Suprapubic skin (tissue), 4 donors: ENCODE results near the gene SIL1. TPM values are rescaled to one million over a fixed set of nuclear protein-coding genes. Genes with fewer than 3 reads are reported as not detected.
A peak's percentile ranks its signal among the peaks of the same experiment; 100 is the strongest.

Experiments
- DNase-seq, 2 donors: peaks; one replicate each; pipeline ENCODE4 v3.0.0-alpha.2; 2019; ENCODE audit warnings: low spot score in 2 of 2
- H3K27ac ChIP-seq: fragments of 200-600 bp; sonication (generic); one replicate; pipeline ENCODE4 v1.5.1; 2019
- H3K27me3 ChIP-seq: fragments of 200-600 bp; sonication (generic); one replicate; pipeline ENCODE4 v1.5.1; 2019
- H3K36me3 ChIP-seq: fragments of 200-600 bp; sonication (generic); one replicate; pipeline ENCODE4 v1.5.1; 2019
- H3K4me1 ChIP-seq: fragments of 200-600 bp; sonication (generic); one replicate; pipeline ENCODE4 v1.5.1; 2019
- H3K4me3 ChIP-seq: fragments of 200-600 bp; sonication (generic); one replicate; pipeline ENCODE4 v1.5.1; 2019; ENCODE audit warnings: mild to moderate bottlenecking
- H3K9me3 ChIP-seq: fragments of 200-600 bp; sonication (generic); one replicate; pipeline ENCODE4 v1.5.1; 2019
- EP300 ChIP-seq: sonication (generic); formaldehyde crosslinking; IDR thresholded peaks from one replicate; pipeline ENCODE4 v1.6.1; 2017; ENCODE audit warnings: antibody characterized with exemption
- POLR2A ChIP-seq, 2 donors: fragments of 450-650 bp; IDR thresholded peaks; one replicate each; pipeline ENCODE4 v1.6.1; 2017; ENCODE audit warnings: antibody characterized with exemption in 2 of 2, mild to moderate bottlenecking in 2 of 2, moderate library complexity in 2 of 2
- POLR2AphosphoS5 ChIP-seq, 3 donors: sonication (generic); formaldehyde crosslinking; IDR thresholded peaks; one replicate each; pipeline ENCODE4 v1.6.1; 2017; ENCODE audit warnings: antibody characterized with exemption in 3 of 3
- WGBS: methylation state at CpG from one replicate; pipeline ENCODE4 v1.1.5; 2018; 5-methylcytosine and 5-hydroxymethylcytosine counted together
- total RNA-seq, 4 donors: library from RNA; depleted of rRNA; stranded (reverse); fragments of >200 nt; gene quantifications; one replicate each; pipeline ENCODE4 v1.1.0, GENCODE V29; 2016
- TF ChIP-seq, protein P1 (sequence below), 2 donors: fragments of 200-600 bp in 1 of 2; fragments of 450-650 bp in 1 of 2; sonication (generic) in 1 of 2; IDR thresholded peaks; one replicate each; pipeline ENCODE4 v1.5.1; 2016 to 2019; ENCODE audit warnings: antibody characterized with exemption in 2 of 2, mild to moderate bottlenecking in 1 of 2, moderate library complexity in 1 of 2

Gene SIL1
- total RNA-seq, 4 donors from 2014 or later = 38.5 to 54.6 (median 41.7) TPM

DNA sequence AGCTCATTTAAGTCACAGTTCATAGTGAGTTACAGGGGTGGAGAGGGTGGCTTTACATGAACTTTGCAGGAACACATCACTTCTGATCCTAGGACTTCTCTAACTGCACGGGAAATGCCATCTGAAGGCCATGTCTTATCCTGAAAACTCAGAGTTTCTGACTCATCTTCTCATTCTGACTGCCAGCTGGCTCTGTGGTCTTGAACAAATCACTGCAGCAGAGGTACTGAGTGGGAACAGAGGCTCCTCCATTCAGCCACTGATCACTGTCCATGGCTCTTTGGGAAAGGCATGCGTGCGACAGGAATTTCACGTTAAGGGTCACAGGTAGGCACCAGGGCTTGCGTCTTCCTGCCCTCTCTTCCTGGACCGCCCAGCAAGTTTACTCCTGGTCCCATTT, 208.4 kb downstream of the SIL1 start:
- TF ChIP-seq, protein P1, sequence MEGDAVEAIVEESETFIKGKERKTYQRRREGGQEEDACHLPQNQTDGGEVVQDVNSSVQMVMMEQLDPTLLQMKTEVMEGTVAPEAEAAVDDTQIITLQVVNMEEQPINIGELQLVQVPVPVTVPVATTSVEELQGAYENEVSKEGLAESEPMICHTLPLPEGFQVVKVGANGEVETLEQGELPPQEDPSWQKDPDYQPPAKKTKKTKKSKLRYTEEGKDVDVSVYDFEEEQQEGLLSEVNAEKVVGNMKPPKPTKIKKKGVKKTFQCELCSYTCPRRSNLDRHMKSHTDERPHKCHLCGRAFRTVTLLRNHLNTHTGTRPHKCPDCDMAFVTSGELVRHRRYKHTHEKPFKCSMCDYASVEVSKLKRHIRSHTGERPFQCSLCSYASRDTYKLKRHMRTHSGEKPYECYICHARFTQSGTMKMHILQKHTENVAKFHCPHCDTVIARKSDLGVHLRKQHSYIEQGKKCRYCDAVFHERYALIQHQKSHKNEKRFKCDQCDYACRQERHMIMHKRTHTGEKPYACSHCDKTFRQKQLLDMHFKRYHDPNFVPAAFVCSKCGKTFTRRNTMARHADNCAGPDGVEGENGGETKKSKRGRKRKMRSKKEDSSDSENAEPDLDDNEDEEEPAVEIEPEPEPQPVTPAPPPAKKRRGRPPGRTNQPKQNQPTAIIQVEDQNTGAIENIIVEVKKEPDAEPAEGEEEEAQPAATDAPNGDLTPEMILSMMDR (IDR thresholded peaks at IDR 0.05) = no peak
- TF ChIP-seq POLR2A (IDR thresholded peaks at IDR 0.05) (no peak), POLR2AphosphoS5 (IDR thresholded peaks at IDR 0.05) (no peak), EP300 (no peak)
- Histone ChIP-seq H3K27me3 (no peaks in the 10 kb centered on the region), H3K4me3 (no peak overlapping the region), H3K4me1 (peaks cover 8% of the 10 kb centered on the region), H3K9me3 (no peaks in the 10 kb centered on the region), H3K27ac (no peak overlapping the region), H3K36me3 (no peaks in the 10 kb centered on the region)
- no peak for DNase-seq
- WGBS = 93% methylated on average over 6 of the region's 6 CpGs

- WGBS = 92% methylated on average over 5 of the region's 5 CpGs
- peak in 1 of 2 donors; percentile 4 for DNase-seq
- Histone ChIP-seq H3K36me3 (no peaks in the 10 kb centered on the region), H3K27ac (no peak overlapping the region), H3K27me3 (no peaks in the 10 kb centered on the region), H3K4me1 (peaks cover 8% of the 10 kb centered on the region), H3K4me3 (no peak overlapping the region), H3K9me3 (no peaks in the 10 kb centered on the region)
- TF ChIP-seq, protein P1 (IDR thresholded peaks at IDR 0.05) = no peak
- TF ChIP-seq EP300 (no peak), POLR2AphosphoS5 (IDR thresholded peaks at IDR 0.05) (no peak), POLR2A (IDR thresholded peaks at IDR 0.05) (no peak)
Observed at GRCh38 chr5:138986186-138986800, 211.9 kb downstream of the SIL1 start.

GRCh38 chr5:138985683-138986082, 212.5 kb downstream of the SIL1 start:
- peaks cover 8% of the 10 kb centered on the region for H3K4me1 ChIP-seq
- H3K27ac ChIP-seq = no peak overlapping the region
- H3K27me3 ChIP-seq = no peaks in the 10 kb centered on the region
- no peak for DNase-seq
- no peaks in the 10 kb centered on the region for H3K9me3 ChIP-seq
- H3K36me3 ChIP-seq = no peaks in the 10 kb centered on the region
- 82% methylated on average over 6 of the region's 6 CpGs for WGBS
- H3K4me3 ChIP-seq = no peak overlapping the region
- no peak for TF ChIP-seq EP300
- no peak for TF ChIP-seq POLR2A (IDR thresholded peaks at IDR 0.05)
- no peak for TF ChIP-seq POLR2AphosphoS5 (IDR thresholded peaks at IDR 0.05)
- TF ChIP-seq, protein P1 (IDR thresholded peaks at IDR 0.05) = no peak

- Histone ChIP-seq H3K4me3 (no peak overlapping the region), H3K4me1 (peaks cover 8% of the 10 kb centered on the region), H3K27me3 (no peaks in the 10 kb centered on the region), H3K36me3 (no peaks in the 10 kb centered on the region), H3K27ac (no peak overlapping the region), H3K9me3 (no peaks in the 10 kb centered on the region)
- DNase-seq = no peak
- WGBS = 65% methylated on average over 4 of the region's 4 CpGs
- TF ChIP-seq POLR2AphosphoS5 (IDR thresholded peaks at IDR 0.05) (no peak), POLR2A (IDR thresholded peaks at IDR 0.05) (no peak), EP300 (no peak)
- TF ChIP-seq, protein P1 (IDR thresholded peaks at IDR 0.05) = no peak
Observed at GRCh38 chr5:138985256-138985655, 212.9 kb downstream of the SIL1 start.

- no peak overlapping the region for H3K4me3 ChIP-seq
Observed at GRCh38 chr5:138983984-138984383, 214.2 kb downstream of the SIL1 start.

More at GRCh38 chr5:138983984-138984383, 214.2 kb downstream of the SIL1 start:
- DNase-seq = no peak
- Histone ChIP-seq H3K9me3 (no peaks in the 10 kb centered on the region), H3K27me3 (no peaks in the 10 kb centered on the region), H3K36me3 (no peaks in the 10 kb centered on the region), H3K27ac (no peak overlapping the region), H3K4me1 (peaks cover 8% of the 10 kb centered on the region)
- WGBS = 100% methylated on average over 2 of the region's 2 CpGs
- no peak for TF ChIP-seq EP300
- TF ChIP-seq POLR2AphosphoS5 (IDR thresholded peaks at IDR 0.05) = no peak
- TF ChIP-seq, protein P1 (IDR thresholded peaks at IDR 0.05) = no peak
- TF ChIP-seq POLR2A (IDR thresholded peaks at IDR 0.05) = no peak
